Prostate gland (tissue), 2 donors: ENCODE data around the gene LAMB1. TPM values are rescaled to one million over a fixed set of nuclear protein-coding genes. Genes with fewer than 3 reads are reported as not detected.

Experiments
- DNase-seq: peaks from one replicate; pipeline ENCODE4 v3.0.0-alpha.2; 2019; ENCODE audit warnings: low spot score
- H3K27ac ChIP-seq, 2 donors: fragments of 200-600 bp; sonication (generic); 2 replicates each; pipeline ENCODE4 v1.5.1; 2017 to 2019
- H3K27me3 ChIP-seq: fragments of 200-600 bp; sonication (generic); replicated peaks from 2 replicates; pipeline ENCODE4 v1.5.1; 2019; ENCODE audit not compliant: insufficient read depth
- H3K36me3 ChIP-seq, 2 donors: fragments of 200-600 bp; sonication (generic); 1 replicate in 1 of 2; 2 replicates in 1 of 2; pipeline versions ENCODE4 v1.5.1 to v1.8.1; 2017 to 2019
- H3K4me1 ChIP-seq: fragments of 200-600 bp; sonication (generic); replicated peaks from 2 replicates; pipeline ENCODE4 v1.5.1; 2019
- H3K4me3 ChIP-seq, 2 donors: fragments of 200-600 bp; sonication (generic); 2 replicates each; pipeline ENCODE4 v1.5.1; 2017 to 2019
- H3K9me3 ChIP-seq: fragments of 200-600 bp; sonication (generic); 2 replicates; pipeline ENCODE4 v1.5.1; 2017
- CTCF ChIP-seq, 4 experiments: fragments of 200-600 bp in 2 of 4; fragments of 450-650 bp in 2 of 4; sonication (generic) in 2 of 4; IDR thresholded peaks; 1 replicate in 3 of 4; 2 replicates in 1 of 4; pipeline ENCODE4 v1.5.1; 2016 to 2019; ENCODE audit warnings: antibody characterized with exemption in 4 of 4, mild to moderate bottlenecking in 2 of 4, moderate library complexity in 2 of 4
- POLR2A ChIP-seq: fragments of 450-650 bp; IDR thresholded peaks from one replicate; pipeline ENCODE4 v1.6.1; 2016; ENCODE audit warnings: antibody characterized with exemption, mild to moderate bottlenecking
- POLR2AphosphoS5 ChIP-seq: sonication (generic); formaldehyde crosslinking; IDR thresholded peaks from one replicate; pipeline ENCODE4 v1.6.1; 2017; ENCODE audit warnings: antibody characterized with exemption
- WGBS: methylation state at CpG from one replicate; pipeline ENCODE4 v1.1.5; 2018; 5-methylcytosine and 5-hydroxymethylcytosine counted together
- intact Hi-C: fragments of 100-400 bp; cut with DNase I; formaldehyde crosslinking; loops from one replicate; pipeline ENCODE4 v1.14.2; 2022
- total RNA-seq, 2 donors: library from RNA; depleted of rRNA; stranded (reverse); fragments of >200 nt; gene quantifications; one replicate each; pipeline ENCODE4 v1.1.0, GENCODE V29; 2016

LAMB1 gene
- total RNA-seq, 2 donors from 2014 or later = 15.5 to 64.1 TPM

DNA sequence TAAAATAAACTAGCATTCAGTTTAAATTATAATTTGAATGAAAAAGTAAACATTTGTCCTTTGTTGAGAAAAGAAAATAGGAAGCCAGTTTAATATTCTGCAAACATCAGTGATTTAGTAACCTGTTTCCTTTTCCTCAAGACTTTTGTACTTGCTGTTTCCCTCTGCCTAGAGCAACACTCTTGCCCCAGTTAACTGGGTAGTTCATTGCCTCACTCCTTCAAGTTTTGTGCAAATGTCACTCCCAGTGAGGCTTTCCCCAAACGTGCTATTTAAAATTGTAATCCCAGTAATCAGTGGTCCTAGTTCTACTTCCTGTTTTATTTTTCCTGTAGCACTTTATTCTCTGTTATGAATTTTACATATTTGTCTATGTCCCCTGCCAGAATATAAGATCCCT is 88.1 kb downstream of the LAMB1 start:
- TF ChIP-seq POLR2AphosphoS5 = no peak
- no peak for TF ChIP-seq POLR2A
- TF ChIP-seq CTCF (IDR thresholded peaks at IDR 0.05) = no peak
- 43% methylated on average over 1 of the region's 1 CpG for WGBS
- Histone ChIP-seq H3K36me3 (no peaks in the 10 kb centered on the region), H3K27me3 (no peaks in the 10 kb centered on the region), H3K27ac (no peak overlapping the region), H3K4me1 (no peaks in the 10 kb centered on the region), H3K4me3 (no peak overlapping the region), H3K9me3 (no peaks in the 10 kb centered on the region)
- intact Hi-C loops = no loop called here
- no peak for DNase-seq

- no peaks in the 10 kb centered on the region for H3K36me3 ChIP-seq
- H3K9me3 ChIP-seq = no peaks in the 10 kb centered on the region
- WGBS = 96% methylated on average over 2 of the region's 2 CpGs
- H3K4me1 ChIP-seq = no peaks in the 10 kb centered on the region
- intact Hi-C loops = no loop called here
- no peak for TF ChIP-seq POLR2AphosphoS5
- no peak for TF ChIP-seq CTCF (IDR thresholded peaks at IDR 0.05)
- no peak for TF ChIP-seq POLR2A
- no peak for DNase-seq
- no peaks in the 10 kb centered on the region for H3K27me3 ChIP-seq
- H3K27ac ChIP-seq = no peak overlapping the region
- H3K4me3 ChIP-seq = no peak overlapping the region
These were observed 89.1 kb downstream of the LAMB1 start for GRCh38 chr7:107913851-107914250.

GRCh38 chr7:107911981-107912380 is 91.0 kb downstream of the LAMB1 start:
- Histone ChIP-seq H3K4me1 (no peaks in the 10 kb centered on the region), H3K9me3 (no peaks in the 10 kb centered on the region), H3K4me3 (no peak overlapping the region), H3K27ac (no peak overlapping the region), H3K36me3 (no peaks in the 10 kb centered on the region), H3K27me3 (no peaks in the 10 kb centered on the region)
- DNase-seq = no peak
- TF ChIP-seq POLR2A = no peak
- no peak for TF ChIP-seq CTCF (IDR thresholded peaks at IDR 0.05)
- no peak for TF ChIP-seq POLR2AphosphoS5
- intact Hi-C loops = no loop called here
- 99% methylated on average over 2 of the region's 2 CpGs for WGBS

DNA sequence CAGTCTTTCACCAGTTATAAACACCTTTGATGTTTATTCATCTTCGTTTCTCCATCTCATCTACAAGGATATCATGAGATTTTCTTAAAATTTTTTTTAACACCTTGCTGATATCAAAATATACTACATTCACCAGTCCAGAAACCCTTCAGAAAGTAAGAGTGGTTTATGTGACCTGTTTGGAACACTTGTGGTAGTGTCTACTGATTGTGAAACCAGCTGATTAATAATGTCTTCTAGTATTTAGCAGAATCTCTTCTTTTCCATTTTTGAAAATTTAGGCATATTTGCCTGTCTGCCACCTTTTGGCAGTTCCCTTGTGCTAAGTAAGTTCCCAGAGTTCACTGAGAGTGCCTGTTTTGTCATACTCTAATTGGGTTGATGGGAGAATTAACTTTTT is 93.5 kb downstream of the LAMB1 start:
- intact Hi-C loops = no loop called here
- DNase-seq = no peak
- WGBS = 77% methylated on average over 1 of the region's 1 CpG
- no peaks in the 10 kb centered on the region for H3K27me3 ChIP-seq
- no peaks in the 10 kb centered on the region for H3K36me3 ChIP-seq
- H3K4me1 ChIP-seq = no peaks in the 10 kb centered on the region
- no peak for TF ChIP-seq POLR2A
- no peak for TF ChIP-seq CTCF (IDR thresholded peaks at IDR 0.05)
- TF ChIP-seq POLR2AphosphoS5 = no peak
- H3K27ac ChIP-seq = no peak overlapping the region
- H3K9me3 ChIP-seq = no peaks in the 10 kb centered on the region
- H3K4me3 ChIP-seq = no peak overlapping the region

DNA sequence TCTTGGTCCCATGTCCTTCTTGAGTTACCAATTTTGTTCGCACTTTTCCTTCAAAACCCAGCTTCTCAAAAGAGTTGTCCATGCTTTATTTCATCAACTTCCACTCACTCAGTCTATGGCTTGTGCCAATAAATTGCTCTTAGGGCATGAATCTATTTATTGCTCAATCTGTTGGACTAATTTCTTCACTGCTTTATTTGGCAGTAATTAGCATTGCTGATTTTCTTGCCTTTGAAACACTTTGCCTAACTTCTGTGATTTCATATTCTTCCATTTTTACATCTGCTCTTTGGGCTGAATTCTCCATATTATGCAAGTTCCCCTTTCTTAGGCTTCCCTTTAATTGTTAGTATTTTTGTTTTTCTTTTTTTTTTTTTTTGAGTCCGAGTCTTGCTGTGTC is 95.2 kb downstream of the LAMB1 start:
- no peak for DNase-seq
- Histone ChIP-seq H3K27me3 (no peaks in the 10 kb centered on the region), H3K4me3 (no peak overlapping the region), H3K4me1 (no peaks in the 10 kb centered on the region), H3K9me3 (no peaks in the 10 kb centered on the region), H3K27ac (no peak overlapping the region), H3K36me3 (no peaks in the 10 kb centered on the region)
- TF ChIP-seq CTCF (IDR thresholded peaks at IDR 0.05) (no peak), POLR2AphosphoS5 (no peak), POLR2A (no peak)
- 96% methylated on average over 2 of the region's 2 CpGs for WGBS
- intact Hi-C loops = no loop called here
